ENCODE data around the gene NRXN3.
"Not testable (repeated sequence)": the region's sequence is repeated elsewhere in the genome, so short reads cannot be mapped to it uniquely, and the experiment has no call there.

Gene NRXN3

DNA sequence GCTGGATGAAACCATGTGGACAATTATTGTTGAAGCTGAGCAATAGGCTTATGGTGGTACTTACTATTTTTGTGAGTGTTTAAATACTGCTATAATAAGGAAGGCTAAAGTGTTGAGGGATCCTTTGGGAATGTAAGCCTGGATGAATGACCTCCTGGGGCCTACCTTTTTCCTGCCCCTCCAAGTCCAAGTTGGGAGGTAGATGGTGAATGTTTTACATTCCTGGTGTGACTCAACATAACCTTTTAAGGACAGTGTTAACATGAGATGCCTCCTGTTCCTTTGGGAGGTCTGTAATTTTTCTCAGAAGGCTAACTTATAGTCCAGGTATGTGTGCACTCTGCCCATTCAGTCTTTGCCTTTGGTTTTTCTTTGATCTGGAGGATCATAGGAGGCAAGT is 315.9 kb downstream of the NRXN3 start:
- no peak for DNase-seq (ENCODE audit: low spot score)

DNA sequence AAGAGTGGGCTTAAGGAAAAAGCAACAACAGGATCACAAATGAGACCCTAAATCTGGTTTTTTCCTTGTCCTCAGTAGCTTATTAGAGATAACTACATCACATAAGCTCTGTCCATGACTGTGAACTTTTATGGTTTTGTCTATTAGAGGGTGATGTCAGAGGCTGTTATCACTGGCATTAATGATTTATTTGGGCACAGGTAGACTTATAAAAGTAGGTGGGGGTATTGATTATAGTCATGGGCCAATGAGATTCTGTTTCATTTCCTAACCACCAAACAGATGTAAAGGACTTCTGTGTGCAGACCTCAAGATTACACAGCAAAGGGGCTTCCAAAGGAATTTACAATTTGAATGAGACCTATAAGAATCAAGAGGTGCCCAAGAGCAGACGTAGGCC is 316.4 kb downstream of the NRXN3 start:
- no peak for DNase-seq (ENCODE audit: low spot score)

DNA sequence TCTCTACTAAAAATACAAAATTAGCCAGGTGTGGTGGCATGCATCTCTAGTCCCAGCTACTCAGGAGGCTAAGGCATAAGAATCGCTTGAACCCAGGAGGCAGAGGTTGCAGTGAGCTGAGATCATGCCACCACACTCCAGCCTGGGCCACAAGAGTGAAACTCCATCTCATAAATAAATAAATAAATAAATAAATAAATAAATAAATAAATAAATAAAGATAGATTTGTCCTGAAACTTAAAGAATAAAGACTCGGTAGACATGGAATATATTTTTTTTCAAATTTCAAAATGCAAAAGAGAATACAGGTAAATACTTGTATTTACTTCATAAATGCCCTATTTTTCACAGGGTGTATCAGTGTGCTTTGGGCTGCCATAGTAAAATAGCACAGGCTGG is 317.4 kb downstream of the NRXN3 start:
- not testable (repeated sequence) for DNase-seq (ENCODE audit: low spot score)

DNA sequence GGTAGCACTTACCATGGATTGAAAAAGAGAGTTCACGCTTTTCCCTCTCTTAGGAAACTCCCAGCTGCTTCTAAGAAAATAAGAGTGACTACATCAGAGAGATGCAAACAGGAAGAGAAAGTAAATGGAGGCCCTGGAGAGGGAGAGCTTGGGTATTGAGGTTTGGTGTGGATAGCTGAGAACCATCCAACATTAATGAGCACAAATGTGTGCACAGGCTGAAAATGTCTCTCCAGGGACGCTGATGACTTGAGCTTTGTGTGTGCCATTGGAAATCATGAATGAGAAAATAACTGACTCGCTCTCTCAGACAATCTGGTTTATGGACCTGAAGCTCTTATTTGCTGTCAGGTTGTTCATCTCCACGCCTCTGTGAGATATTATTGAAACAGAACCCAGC is 318.8 kb downstream of the NRXN3 start:
- no peak for DNase-seq (ENCODE audit: low spot score)

DNA sequence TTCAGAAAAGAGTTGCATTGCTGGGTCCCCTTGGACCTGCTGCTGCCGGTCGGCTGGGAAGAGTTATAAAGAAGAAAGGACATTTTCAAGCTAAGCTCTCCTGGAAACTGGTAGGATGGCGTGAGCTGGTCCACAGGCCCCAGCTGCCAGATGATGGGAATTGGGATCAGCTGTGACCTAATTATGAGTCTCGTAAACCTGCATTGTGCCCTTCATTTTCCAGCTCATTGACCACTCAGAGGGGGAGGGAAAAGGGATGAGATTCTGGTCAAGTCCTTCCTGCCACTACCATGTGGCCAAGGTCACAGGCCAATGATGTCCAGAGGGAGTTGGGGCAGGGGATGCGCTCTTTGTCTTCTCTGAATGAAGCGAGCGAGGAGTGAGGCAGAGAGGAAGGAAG is 320.9 kb downstream of the NRXN3 start:
- DNase-seq (ENCODE audit: low spot score) = no peak

DNA sequence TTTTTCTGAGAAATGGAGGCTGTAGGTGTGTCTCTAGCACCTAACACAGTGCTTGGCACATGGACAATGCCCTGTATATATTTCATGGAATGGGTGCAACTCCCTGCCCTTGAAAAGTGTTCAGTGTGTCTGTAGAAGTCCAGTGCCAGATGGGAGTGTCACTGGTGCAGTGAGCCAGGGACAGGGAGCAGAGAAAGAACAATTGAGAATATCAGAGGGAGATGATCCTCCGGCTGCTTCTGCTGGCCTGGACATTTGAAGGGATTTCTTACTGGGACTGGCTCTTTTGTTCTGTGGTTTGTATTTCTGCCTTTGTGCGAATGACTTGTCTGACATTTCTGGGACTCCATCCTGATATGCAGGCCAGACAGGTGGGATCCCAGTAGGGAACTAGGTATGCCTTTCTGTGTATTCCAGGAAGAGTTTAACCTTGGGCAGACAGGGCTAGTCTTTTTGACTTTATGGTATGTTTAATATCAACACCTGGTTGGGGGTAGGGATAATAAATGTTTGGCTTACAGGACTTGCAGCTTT is 328.0 kb downstream of the NRXN3 start:
- DNase-seq (ENCODE audit: low spot score) = no peak

DNA sequence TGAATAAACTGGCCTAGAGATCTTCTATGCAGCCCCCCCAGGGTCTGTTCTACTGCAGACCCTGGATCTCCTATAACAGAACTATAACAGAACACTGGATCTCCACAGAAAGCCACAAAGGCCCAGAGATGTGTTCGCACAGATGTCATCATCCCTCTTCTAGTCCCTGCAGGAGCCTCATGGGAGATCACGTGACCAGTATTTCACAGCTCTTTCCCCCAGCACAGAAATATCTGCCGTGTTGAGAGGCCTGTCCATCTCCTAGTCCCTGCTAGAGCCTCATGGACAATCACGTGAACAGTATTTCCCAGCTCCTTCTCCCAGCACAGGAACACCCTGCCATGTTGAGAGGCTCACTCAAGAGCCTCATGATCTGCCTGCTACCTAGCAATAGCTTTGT is 331.7 kb downstream of the NRXN3 start:
- no peak for DNase-seq (ENCODE audit: low spot score)

DNA sequence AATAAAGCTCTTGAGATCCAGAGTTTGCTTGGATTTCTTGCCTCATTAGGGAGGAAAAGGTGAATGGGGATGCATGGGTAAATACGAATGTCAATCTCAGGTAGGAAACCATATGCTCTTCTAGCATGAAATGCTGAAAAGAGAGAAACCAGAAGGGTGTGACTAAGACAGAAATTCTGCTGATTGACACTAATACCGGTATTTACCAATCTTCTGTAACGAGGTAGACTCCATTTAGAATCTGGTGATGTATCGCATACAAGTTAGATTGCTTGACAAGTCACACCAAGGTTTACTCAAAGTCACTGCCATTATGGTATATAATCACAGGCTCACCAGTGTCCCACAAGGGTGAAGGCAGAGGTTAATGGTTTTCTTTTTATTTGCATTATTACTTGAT is 337.9 kb downstream of the NRXN3 start:
- DNase-seq (ENCODE audit: low spot score) = no peak

DNA sequence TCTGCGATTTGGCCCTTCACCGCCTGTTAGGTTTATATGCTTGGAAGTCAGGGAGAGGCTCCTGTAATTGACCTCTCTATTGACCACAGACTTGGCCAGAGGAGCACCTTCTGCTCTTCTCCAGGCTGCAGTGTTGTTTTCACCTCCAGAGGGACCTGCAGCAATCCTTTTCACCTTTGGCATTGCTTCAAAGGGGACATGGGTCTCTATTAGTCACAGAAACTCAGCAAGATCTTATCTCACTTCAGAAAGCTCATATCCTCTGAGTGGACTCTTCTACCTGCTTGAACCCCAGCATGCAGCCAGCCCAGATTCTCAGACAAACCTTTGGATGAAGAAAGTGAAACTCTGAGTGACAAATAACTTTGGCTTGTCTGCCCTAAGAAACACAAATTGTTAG is 339.3 kb downstream of the NRXN3 start:
- DNase-seq (ENCODE audit: low spot score) = no peak

DNA sequence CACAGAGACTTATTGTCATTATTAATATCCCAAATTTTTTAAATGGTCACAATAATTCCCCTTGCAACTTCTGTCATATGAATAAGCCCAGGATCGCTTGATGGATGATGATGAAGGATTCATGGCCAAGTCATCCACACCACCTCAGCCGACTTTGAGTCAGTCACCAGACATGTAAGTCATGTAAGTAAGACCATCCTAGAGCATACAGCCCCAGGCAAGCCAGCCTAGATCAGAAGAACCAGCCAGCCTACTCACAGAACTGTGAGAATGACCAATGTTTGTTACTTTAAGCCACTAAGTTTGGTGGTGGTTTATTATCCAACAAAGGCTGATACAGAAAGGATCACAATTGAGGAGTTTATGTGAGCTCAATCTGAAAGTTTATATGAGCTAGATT is 341.8 kb downstream of the NRXN3 start:
- no peak for DNase-seq (ENCODE audit: low spot score)

DNA sequence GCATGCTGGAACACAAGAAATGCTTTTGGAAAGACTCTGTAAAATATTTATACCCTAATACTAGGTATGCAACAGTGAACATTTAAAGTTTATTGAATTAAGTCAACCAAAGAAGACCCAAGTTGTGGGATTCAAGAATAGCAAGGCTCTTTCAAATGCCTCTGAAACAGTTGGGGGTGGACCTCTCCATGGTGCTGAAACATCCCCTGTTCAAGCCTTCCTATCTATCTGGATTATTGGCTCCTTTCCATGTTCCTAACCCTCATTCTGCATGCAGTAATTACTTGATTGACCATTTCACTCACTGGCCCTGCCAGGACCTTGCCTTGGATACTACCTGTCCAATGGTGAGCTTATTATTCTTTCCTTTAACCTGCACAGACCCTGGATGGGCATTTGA is 349.7 kb downstream of the NRXN3 start:
- no peak for DNase-seq (ENCODE audit: low spot score)

DNA sequence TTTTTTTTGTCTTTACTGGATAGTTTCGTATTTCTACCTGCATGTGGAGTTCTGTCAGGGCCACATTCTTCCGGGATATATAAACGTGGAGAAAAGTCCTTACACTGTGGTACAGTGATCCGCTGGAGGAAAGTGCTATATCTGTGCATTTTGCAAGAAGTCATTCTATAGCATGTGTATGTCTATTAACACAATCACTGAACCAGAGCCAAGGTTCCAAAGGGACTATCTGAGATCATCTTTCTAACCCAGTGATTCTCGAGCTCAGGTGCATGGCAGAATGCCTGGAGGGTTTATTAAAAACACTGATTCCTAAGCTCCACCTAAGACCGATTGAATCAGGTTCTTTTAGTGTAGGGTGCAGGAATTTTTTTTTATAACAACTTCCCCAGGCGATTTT is 354.0 kb downstream of the NRXN3 start:
- DNase-seq (ENCODE audit: low spot score) = no peak

DNA sequence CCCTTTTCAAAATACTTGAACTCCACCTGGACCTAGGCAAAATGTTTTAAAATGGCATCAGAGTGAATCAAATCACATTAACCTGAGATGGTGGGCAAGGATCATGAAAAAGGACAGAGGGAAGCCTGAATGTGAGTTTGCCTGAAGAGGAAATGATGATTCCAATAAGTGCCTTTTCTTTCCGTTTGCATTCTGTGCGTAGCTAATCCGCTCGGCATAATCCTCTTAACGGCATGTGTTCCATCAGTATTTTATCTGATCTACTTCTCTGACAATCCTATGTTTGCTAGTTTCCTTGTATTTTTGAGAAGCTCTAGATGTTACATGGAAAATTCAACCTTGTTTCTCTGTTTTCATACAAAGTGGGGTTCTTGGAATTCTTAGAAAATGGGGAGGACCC is 354.6 kb downstream of the NRXN3 start:
- DNase-seq (ENCODE audit: low spot score) = no peak

DNA sequence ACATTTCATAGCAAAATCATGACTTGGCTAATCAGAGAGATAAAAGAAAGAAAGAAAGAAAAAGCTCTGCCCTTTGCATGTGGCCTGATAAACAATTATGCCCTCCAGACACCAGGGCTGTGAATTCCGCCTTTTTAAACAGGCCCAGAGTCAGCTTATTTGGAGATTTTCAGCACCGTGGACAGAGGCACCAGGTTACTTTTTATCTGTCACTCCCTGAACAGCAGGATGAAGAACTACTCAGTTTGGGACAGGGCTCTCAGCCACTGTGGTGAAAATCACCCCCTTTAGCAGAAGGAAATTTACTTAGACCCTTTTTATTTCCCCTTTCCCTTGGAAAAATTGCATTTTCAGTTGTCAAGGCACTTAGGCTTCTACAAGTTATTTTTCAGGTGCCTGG is 359.9 kb downstream of the NRXN3 start:
- no peak for DNase-seq (ENCODE audit: low spot score)

DNA sequence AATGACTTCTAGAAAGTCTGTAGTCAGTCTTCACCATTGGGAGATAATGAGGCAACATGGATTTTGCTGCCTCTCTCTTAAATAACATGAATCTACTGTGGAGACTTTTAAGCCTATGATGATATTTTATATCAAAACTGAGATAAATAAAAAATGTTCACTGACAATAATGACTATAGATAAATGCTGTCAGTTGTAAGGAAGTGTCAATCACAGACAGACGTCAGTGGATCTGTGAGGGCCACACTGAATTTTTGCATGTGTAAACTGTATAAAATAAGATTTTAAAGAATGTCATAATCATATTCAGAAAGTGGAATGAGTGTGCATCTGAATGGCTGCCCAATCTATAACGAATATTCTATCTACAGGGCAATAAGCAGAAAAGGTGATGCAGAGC is 364.0 kb downstream of the NRXN3 start:
- no peak for DNase-seq (ENCODE audit: low spot score)

DNA sequence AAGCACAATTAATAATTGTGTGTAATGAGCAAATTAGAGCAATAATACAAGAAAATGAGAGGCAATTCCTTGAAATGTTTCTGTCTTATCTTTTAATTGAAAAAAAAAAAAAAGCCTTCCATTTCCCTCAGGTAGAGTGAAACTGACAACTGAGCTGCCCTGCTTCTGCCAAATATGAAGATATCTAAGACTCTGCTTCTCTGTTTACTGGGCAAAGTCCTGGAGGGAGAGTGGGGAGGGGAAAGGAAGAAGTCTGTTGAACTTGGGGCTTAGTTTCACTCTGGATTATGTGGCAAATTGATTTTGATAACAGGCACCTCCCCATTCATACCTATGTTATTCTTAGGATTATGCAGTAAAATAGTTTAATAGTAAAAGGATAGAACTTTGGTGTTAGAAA is 364.9 kb downstream of the NRXN3 start:
- no peak for DNase-seq (ENCODE audit: low spot score)

DNA sequence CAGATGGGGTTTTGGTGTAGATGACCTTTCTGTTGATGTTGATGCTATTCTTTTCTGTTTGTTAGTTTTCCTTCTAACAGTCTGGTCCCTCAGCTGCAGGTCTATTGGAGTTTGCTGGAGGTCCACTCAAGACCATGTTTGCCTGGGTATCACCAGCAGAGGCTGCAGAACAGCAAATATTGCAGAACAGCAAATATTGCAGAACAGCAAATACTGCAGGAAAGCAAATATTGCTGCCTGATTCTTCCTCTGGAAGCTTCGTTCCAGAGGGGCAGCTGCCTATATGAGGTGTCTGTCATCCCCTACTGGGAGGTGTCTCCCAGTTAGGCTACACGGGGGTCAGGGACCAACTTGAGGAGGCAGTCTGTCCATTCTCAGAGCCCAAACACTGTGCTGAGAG is 371.6 kb downstream of the NRXN3 start:
- DNase-seq (ENCODE audit: low spot score) = not testable (repeated sequence)

DNA sequence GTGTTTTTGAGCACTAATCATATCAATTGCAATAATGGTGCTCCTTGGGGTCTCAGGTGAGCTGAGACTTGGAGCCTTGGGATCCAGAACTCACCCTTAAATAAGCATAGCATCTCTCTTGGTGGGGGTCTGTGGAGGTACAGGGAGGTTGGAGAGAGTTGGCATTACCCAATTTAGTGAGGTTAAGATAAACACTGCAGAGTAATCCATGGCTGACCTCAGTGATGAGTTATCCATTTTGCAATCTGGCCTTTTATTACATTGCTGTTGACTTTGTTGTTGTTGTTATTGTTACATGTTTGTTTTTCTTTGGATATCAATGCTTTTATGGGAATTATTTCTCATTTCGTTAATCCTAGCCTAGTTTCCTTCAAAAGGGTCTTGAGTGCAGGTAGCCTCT is 373.3 kb downstream of the NRXN3 start:
- no peak for DNase-seq (ENCODE audit: low spot score)

DNA sequence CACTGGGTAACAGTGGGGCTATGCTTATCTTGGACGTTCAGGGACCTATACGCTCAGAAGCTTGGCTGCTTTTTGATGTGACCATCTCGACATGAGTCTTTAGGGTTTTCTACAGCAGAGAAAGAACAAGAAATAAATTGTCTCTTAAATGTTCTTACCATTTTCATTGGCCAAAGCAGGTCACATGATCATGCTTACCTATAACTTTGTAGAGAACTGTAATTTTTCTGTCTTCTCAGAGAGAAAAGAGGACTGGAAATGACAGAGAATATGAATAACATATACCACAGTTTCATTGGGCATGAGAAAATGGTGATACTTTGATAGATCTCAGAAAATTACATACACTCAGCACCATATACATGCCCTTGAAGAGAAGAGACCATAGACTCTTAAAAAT is 390.9 kb downstream of the NRXN3 start:
- no peak for DNase-seq (ENCODE audit: low spot score)

DNA sequence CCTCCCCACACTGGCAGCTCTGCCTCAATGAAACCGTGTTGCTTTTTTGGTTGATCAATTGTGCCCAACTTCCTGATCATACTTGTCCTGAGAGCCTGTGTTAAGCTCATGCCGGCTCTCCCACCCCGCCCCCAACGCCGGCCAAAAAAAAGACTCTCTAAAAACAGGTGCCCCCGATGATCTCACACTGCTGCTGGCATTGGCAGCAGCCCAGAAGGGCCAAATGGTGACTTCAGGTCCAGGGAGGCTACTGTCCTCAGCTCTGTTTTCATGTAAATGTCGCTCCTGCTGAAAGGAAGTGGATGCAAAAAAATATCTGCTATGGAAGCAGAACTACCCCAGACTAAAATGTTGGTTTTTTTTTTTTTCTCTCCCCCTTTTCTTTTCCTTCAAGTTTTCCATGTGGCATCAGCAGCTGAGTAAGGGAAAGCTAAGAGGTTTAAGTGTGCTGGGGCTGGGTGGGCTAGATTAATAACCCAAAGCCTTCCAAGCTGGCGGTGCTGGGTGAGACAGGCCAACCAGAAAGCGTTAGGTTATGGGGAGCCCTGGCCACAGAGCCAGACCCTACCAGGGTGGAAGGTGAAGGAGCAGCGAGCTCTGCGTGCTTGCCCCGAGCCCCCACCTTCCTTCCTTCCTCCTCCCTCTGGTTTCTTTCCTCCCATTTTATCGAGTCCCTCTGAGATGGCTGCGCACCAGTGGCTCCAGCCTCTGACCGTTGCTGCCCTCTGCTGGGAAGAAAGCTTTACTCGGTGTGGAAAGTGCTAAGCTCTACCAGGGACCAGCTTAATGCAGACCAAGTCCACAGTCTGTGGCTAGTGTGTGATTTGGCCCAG is 396.1 kb downstream of the NRXN3 start:
- DNase-seq (ENCODE audit: low spot score) = peak; percentile 19

DNA sequence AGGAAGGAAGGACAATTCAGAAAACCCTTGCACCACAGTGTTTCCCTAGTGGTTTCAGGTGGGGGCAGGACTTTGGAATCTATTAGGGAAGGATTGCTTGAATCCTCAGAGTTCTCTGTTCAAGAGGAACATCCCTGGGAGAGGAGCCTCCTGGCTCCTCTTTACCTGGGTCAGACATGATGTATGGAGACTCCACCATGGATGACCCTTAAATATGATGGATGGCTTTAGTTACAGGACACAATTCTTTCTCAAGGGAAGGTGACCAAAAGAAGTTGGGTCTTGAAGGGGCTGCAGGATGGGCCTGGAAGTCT is 396.6 kb downstream of the NRXN3 start:
- DNase-seq (ENCODE audit: low spot score) = no peak

DNA sequence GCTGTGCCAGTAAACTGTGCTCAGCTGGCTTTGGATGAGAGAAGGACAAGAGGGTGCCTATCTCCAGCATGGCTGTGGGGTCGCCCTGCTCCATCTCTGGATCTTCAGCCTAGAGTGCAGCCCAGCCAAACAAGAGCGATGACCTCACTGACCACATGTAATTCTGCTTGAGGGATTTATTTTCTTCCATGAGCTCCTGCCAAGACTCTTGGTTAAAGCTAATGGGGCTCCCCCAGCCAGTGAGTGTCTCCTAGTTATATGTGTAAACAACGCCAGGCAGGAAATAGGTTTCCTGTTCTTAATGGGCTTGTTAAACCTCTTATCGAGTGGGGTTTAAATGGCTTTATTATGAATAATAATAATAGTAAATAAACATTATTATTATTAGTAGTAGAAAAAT is 397.2 kb downstream of the NRXN3 start:
- DNase-seq (ENCODE audit: low spot score) = no peak

DNA sequence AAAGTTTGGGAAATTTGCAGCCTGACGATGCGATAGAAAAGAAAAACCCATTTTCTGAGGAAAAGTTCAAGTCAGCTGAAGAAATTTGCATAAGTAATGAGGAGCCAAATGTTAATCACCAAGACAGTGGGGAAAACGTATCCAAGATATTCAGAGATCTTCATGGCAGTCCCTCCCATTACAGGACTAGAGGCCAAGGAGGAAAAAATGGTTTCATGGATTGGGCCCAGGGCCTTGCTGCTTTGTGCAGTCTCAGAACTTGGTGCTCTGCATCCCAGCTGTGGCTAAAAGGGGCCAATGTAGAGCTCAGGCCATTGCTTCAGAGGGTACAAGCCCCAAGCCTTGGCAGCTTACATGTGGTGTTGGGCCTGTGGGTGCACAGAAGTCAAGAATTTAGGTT is 403.6 kb downstream of the NRXN3 start:
- DNase-seq (ENCODE audit: low spot score) = not testable (repeated sequence)

DNA sequence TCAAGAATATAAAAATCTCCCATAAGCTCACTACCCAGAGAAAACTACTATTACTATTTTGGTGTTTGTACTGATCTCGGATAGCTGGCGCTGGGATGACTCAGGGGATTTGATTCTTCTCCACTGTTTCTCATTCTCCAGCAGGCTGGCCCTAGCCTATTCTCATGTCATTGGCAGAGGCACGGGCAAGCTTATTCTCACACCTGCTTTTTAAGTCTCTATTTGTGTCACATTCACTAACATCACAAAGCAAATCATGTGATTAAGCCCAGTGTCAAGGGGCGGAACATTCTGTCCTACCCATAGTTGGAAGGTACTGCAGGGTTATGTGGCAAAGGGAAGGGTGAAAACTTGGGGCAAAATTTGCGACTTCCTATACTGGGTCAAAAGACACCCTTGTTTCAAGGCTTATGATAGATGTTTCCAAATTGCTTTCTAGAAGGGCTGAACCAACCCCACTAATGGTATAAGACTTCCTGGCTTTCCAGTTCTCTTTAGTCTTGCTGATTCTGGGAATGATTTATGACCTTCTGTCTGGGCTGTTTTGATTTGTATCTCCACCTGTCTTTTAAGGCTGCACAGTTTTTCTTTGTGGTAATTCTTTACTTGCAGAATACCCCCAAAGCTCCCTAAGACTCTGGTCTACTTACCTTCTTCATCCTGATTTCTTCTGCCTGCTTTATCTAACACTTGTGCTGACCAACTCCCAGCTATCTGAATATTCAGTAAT is 406.4 kb downstream of the NRXN3 start:
- DNase-seq (ENCODE audit: low spot score) = no peak

All from HuH-7.5 (cell line).